SK-N-SH treated with all-trans-retinoic acid at 6 μM for 48 hours (cell line): ENCODE measurements around the gene LEPR.

Experiments used
- ATAC-seq: fragments of 200-7000 bp; cut with Tn5 transposase; 3 replicates; pipeline ENCODE4 v1.9.1; 2020; ENCODE audit warnings: mild to moderate bottlenecking, moderate library complexity
- BACH2 ChIP-seq: fragments of 250-450 bp; sonication (Bioruptor Pico); IDR thresholded peaks from 2 replicates; pipeline ENCODE4 v1.9.0; 2021; ENCODE audit warnings: mild to moderate bottlenecking, borderline replicate concordance
- CSDC2 ChIP-seq: fragments of 250-450 bp; sonication (Bioruptor Pico); IDR thresholded peaks from 2 replicates; pipeline ENCODE4 v1.5.0; 2020; ENCODE audit warnings: mild to moderate bottlenecking, moderate library complexity
- CSRNP3 ChIP-seq: fragments of 250-450 bp; sonication (Bioruptor Pico); IDR thresholded peaks from 2 replicates; pipeline ENCODE4 v1.5.1; 2021; ENCODE audit warnings: mild to moderate bottlenecking, moderate library complexity
- ESRRG ChIP-seq: fragments of 250-450 bp; sonication (Bioruptor Pico); IDR thresholded peaks from 2 replicates; pipeline ENCODE4 v1.6.1; 2021; ENCODE audit warnings: mild to moderate bottlenecking
- GLIS3 ChIP-seq: fragments of 250-450 bp; sonication (Bioruptor Pico); IDR thresholded peaks from 2 replicates; pipeline ENCODE4 v1.5.0; 2020; ENCODE audit warnings: mild to moderate bottlenecking, moderate library complexity
- PATZ1 ChIP-seq: fragments of 250-450 bp; sonication (Bioruptor Pico); IDR thresholded peaks from 2 replicates; pipeline ENCODE4 v1.8.0; 2020; ENCODE audit warnings: mild to moderate bottlenecking, moderate library complexity, borderline replicate concordance
- POU6F1 ChIP-seq: fragments of 250-450 bp; sonication (Bioruptor Pico); IDR thresholded peaks from 2 replicates; pipeline ENCODE4 v1.8.0; 2021; ENCODE audit warnings: low read depth, mild to moderate bottlenecking, moderate library complexity, borderline replicate concordance
- PPARA ChIP-seq: fragments of 250-450 bp; sonication (Bioruptor Pico); IDR thresholded peaks from 2 replicates; pipeline ENCODE4 v1.5.0; 2020; ENCODE audit warnings: mild to moderate bottlenecking, borderline replicate concordance
- RARB ChIP-seq: fragments of 250-450 bp; sonication (Bioruptor Pico); IDR thresholded peaks from 2 replicates; pipeline ENCODE4 v1.8.0; 2021; ENCODE audit warnings: mild to moderate bottlenecking, moderate library complexity
- SNAI2 ChIP-seq: fragments of 250-450 bp; sonication (Bioruptor Pico); IDR thresholded peaks from 2 replicates; pipeline ENCODE4 v1.5.0; 2020; ENCODE audit warnings: mild to moderate bottlenecking, moderate library complexity
- TOX ChIP-seq: fragments of 250-450 bp; sonication (Bioruptor Pico); IDR thresholded peaks from 2 replicates; pipeline ENCODE4 v1.8.0; 2021; ENCODE audit warnings: mild to moderate bottlenecking, moderate library complexity, borderline replicate concordance
- TSHZ2 ChIP-seq: fragments of 250-450 bp; sonication (Bioruptor Pico); IDR thresholded peaks from 2 replicates; pipeline ENCODE4 v1.5.0; 2020; ENCODE audit warnings: mild to moderate bottlenecking, moderate library complexity
- ZFP3 ChIP-seq: fragments of 250-450 bp; sonication (Bioruptor Pico); IDR thresholded peaks from 2 replicates; pipeline ENCODE4 v1.5.0; 2020; ENCODE audit warnings: mild to moderate bottlenecking, moderate library complexity
- ZNF70 ChIP-seq: fragments of 450-650 bp; formaldehyde crosslinking; IDR thresholded peaks from 2 replicates; pipeline ENCODE4 v1.5.0; 2020; ENCODE audit warnings: mild to moderate bottlenecking, moderate library complexity
- ZNF8 ChIP-seq: fragments of 450-650 bp; formaldehyde crosslinking; IDR thresholded peaks from 2 replicates; pipeline ENCODE4 v1.5.0; 2020; ENCODE audit warnings: mild to moderate bottlenecking, moderate library complexity

Gene LEPR

GRCh38 chr1:65417729-65418128 lies 2.7 kb upstream of the LEPR start (continued):
- TF ChIP-seq TSHZ2 (CRISPR knock-in tag) (no peak), ESRRG (CRISPR knock-in tag) (no peak), PPARA (CRISPR knock-in tag) (no peak), TOX (CRISPR knock-in tag) (no peak)

GRCh38 chr1:65418522-65419185 lies 1.8 kb upstream of the LEPR start:
- no peak for TF ChIP-seq ZNF70 (CRISPR knock-in tag)
- no peak for TF ChIP-seq ZNF8 (CRISPR knock-in tag)
- no peak for TF ChIP-seq ZFP3
- TF ChIP-seq TSHZ2 (CRISPR knock-in tag) = no peak
- no peak for ATAC-seq

- TF ChIP-seq CSRNP3 (CRISPR knock-in tag) (no peak), BACH2 (CRISPR knock-in tag) (no peak), GLIS3 (CRISPR knock-in tag) (no peak), CSDC2 (no peak), ESRRG (CRISPR knock-in tag) (no peak), ZFP3 (no peak), PPARA (CRISPR knock-in tag) (no peak), PATZ1 (no peak), SNAI2 (CRISPR knock-in tag) (no peak), ZNF70 (CRISPR knock-in tag) (no peak), TOX (CRISPR knock-in tag) (no peak), POU6F1 (CRISPR knock-in tag) (no peak), RARB (CRISPR knock-in tag) (no peak)
- ATAC-seq = peak; percentile 93
Measured at GRCh38 chr1:65419681-65420589, 533 bp upstream of the LEPR start.
